NCI-H2081 treated with DMSO at 0.1 percent for 48 hours (cell line): Measurements from ENCODE around the gene SEMA3E.
"Not testable (repeated sequence)": the region's sequence is repeated elsewhere in the genome, so short reads cannot be mapped to it uniquely, and the experiment has no call there.

ENCODE experiments used
- DNase-seq: peaks from one replicate; lab custom pipeline; 2025; lab: John Stamatoyannopoulos, UW

SEMA3E gene

GRCh38 chr7:83559887-83560286 lies 89.1 kb downstream of the SEMA3E start:
- no peak for DNase-seq

GRCh38 chr7:83552556-83552955 lies 96.4 kb downstream of the SEMA3E start:
- not testable (repeated sequence) for DNase-seq

- no peak for DNase-seq
These were observed 98.8 kb downstream of the SEMA3E start for GRCh38 chr7:83550100-83550499.

- no peak for DNase-seq
These were observed 100.7 kb downstream of the SEMA3E start for GRCh38 chr7:83548250-83548649.

- DNase-seq, result peak; percentile 96
These were observed 101.4 kb downstream of the SEMA3E start for GRCh38 chr7:83547526-83547925.

GRCh38 chr7:83546586-83546985 lies 102.4 kb downstream of the SEMA3E start:
- no peak for DNase-seq

GRCh38 chr7:83541187-83541960 lies 107.6 kb downstream of the SEMA3E start:
- DNase-seq, result no peak

- no peak for DNase-seq
These were observed 114.5 kb downstream of the SEMA3E start for GRCh38 chr7:83534488-83534887.

GRCh38 chr7:83532219-83532618 lies 116.7 kb downstream of the SEMA3E start:
- DNase-seq, result no peak

GRCh38 chr7:83531766-83532165 lies 117.2 kb downstream of the SEMA3E start:
- no peak for DNase-seq

GRCh38 chr7:83528925-83529423 lies 120.0 kb downstream of the SEMA3E start:
- DNase-seq, result no peak

- no peak for DNase-seq
These were observed 124.5 kb downstream of the SEMA3E start for GRCh38 chr7:83524277-83525075.

- no peak for DNase-seq
These were observed 128.2 kb downstream of the SEMA3E start for GRCh38 chr7:83520726-83521125.

GRCh38 chr7:83519240-83519639 lies 129.7 kb downstream of the SEMA3E start:
- no peak for DNase-seq

GRCh38 chr7:83517035-83517700 lies 131.8 kb downstream of the SEMA3E start:
- DNase-seq, result no peak

- no peak for DNase-seq
These were observed 134.0 kb downstream of the SEMA3E start for GRCh38 chr7:83514977-83515376.

GRCh38 chr7:83509255-83510021 lies 139.5 kb downstream of the SEMA3E start:
- no peak for DNase-seq

- DNase-seq, result no peak
These were observed 144.6 kb downstream of the SEMA3E start for GRCh38 chr7:83504330-83504729.

GRCh38 chr7:83502636-83503035 lies 146.3 kb downstream of the SEMA3E start:
- no peak for DNase-seq

- DNase-seq, result no peak
These were observed 154.3 kb downstream of the SEMA3E start for GRCh38 chr7:83494683-83495082.

GRCh38 chr7:83492802-83493201 lies 156.1 kb downstream of the SEMA3E start:
- DNase-seq, result no peak

- DNase-seq, result no peak
These were observed 161.1 kb downstream of the SEMA3E start for GRCh38 chr7:83487801-83488200.
